Skeletal muscle tissue (tissue), 4 donors: ENCODE measurements around the gene SMIM13. TPM values are rescaled to one million over a fixed set of nuclear protein-coding genes. Genes with fewer than 3 reads are reported as not detected.

ENCODE experiments used
- H3K27ac ChIP-seq: one replicate; pipeline ENCODE4 v1.7.0; 2013; ENCODE audit warnings: mild to moderate bottlenecking, low read depth, low read length, inconsistent platforms
- H3K27me3 ChIP-seq, 3 donors: one replicate each; pipeline ENCODE4 v1.7.0; 2013; ENCODE audit warnings: low read length in 3 of 3; ENCODE audit not compliant: control insufficient read depth in 3 of 3, insufficient read depth in 3 of 3
- H3K36me3 ChIP-seq, 3 donors: one replicate each; pipeline ENCODE4 v1.7.0; 2013; ENCODE audit warnings: low read length in 3 of 3; ENCODE audit not compliant: control insufficient read depth in 3 of 3, insufficient read depth in 3 of 3
- H3K4me1 ChIP-seq, 3 donors: one replicate each; pipeline ENCODE4 v1.7.0; 2013; ENCODE audit warnings: low read length in 3 of 3, mild to moderate bottlenecking in 3 of 3; ENCODE audit not compliant: control insufficient read depth in 3 of 3, insufficient read depth in 3 of 3
- H3K4me3 ChIP-seq, 3 donors: one replicate each; pipeline ENCODE4 v1.7.0; 2013; ENCODE audit warnings: low read length in 3 of 3
- H3K9ac ChIP-seq, 3 donors: one replicate each; pipeline ENCODE4 v1.7.0; 2013; ENCODE audit warnings: low read length in 3 of 3, mild to moderate bottlenecking in 3 of 3, moderate library complexity in 2 of 3, low read depth in 1 of 3
- H3K9me3 ChIP-seq, 3 donors: one replicate each; pipeline ENCODE4 v1.7.0; 2013; ENCODE audit warnings: low read length in 3 of 3; ENCODE audit not compliant: control insufficient read depth in 3 of 3
- total RNA-seq: library from RNA; depleted of rRNA; stranded (reverse); fragments of >200 nt; gene quantifications from one replicate; pipeline ENCODE4 v1.2.3, GENCODE V29; 2014
- donor health status: Osteomylitis.

The SMIM13 gene
- total RNA-seq, 1 donor from 2014 or later = 7.8 TPM

GRCh38 chr6:11164717-11165646 is 71.3 kb downstream of the SMIM13 start:
- Histone ChIP-seq H3K4me3 (no peak overlapping the region), H3K4me1 (no peaks in the 10 kb centered on the region), H3K27ac (no peak overlapping the region), H3K27me3 (no peaks in the 10 kb centered on the region), H3K36me3 (no peaks in the 10 kb centered on the region), H3K9ac (no peak overlapping the region), H3K9me3 (no peaks in the 10 kb centered on the region)

GRCh38 chr6:11166948-11167347 is 73.3 kb downstream of the SMIM13 start:
- H3K36me3 ChIP-seq = no peaks in the 10 kb centered on the region
- no peaks in the 10 kb centered on the region for H3K4me1 ChIP-seq
- no peak overlapping the region for H3K27ac ChIP-seq
- H3K27me3 ChIP-seq = no peaks in the 10 kb centered on the region
- no peaks in the 10 kb centered on the region for H3K9me3 ChIP-seq
- H3K9ac ChIP-seq = no peak overlapping the region
- H3K4me3 ChIP-seq = no peak overlapping the region

- no peak overlapping the region for H3K4me3 ChIP-seq
Measured at GRCh38 chr6:11168091-11168635, 74.5 kb downstream of the SMIM13 start.

GRCh38 chr6:11171952-11172351 is 78.3 kb downstream of the SMIM13 start:
- Histone ChIP-seq H3K4me3 (no peak overlapping the region), H3K4me1 (peaks cover 0 to 5% (median 5%) of the 10 kb centered on the region in 3 donors), H3K9me3 (no peaks in the 10 kb centered on the region), H3K9ac (no peak overlapping the region), H3K27me3 (no peaks in the 10 kb centered on the region), H3K27ac (no peak overlapping the region), H3K36me3 (no peaks in the 10 kb centered on the region)

More at GRCh38 chr6:11168091-11168635, 74.5 kb downstream of the SMIM13 start:
- H3K27me3 ChIP-seq = no peaks in the 10 kb centered on the region
- no peak overlapping the region for H3K9ac ChIP-seq
- H3K36me3 ChIP-seq = no peaks in the 10 kb centered on the region
- H3K9me3 ChIP-seq = no peaks in the 10 kb centered on the region
- no peak overlapping the region for H3K27ac ChIP-seq
- H3K4me1 ChIP-seq = peaks cover 0 to 5% (median 5%) of the 10 kb centered on the region in 3 donors

- Histone ChIP-seq H3K27me3 (no peaks in the 10 kb centered on the region), H3K9ac (no peak overlapping the region), H3K36me3 (no peaks in the 10 kb centered on the region), H3K4me3 (peak overlapping the region in 1 of 3 donors; percentile 29), H3K27ac (no peak overlapping the region), H3K9me3 (no peaks in the 10 kb centered on the region), H3K4me1 (peaks cover 0 to 5% (median 5%) of the 10 kb centered on the region in 3 donors)
Measured at GRCh38 chr6:11172501-11173327, 79.1 kb downstream of the SMIM13 start.

- Histone ChIP-seq H3K4me3 (no peak overlapping the region), H3K4me1 (peaks cover 0 to 5% (median 5%) of the 10 kb centered on the region in 3 donors), H3K27me3 (no peaks in the 10 kb centered on the region)
Measured at GRCh38 chr6:11174242-11174611, 80.6 kb downstream of the SMIM13 start.

GRCh38 chr6:11177271-11177670 is 83.6 kb downstream of the SMIM13 start:
- Histone ChIP-seq H3K9ac (no peak overlapping the region), H3K4me1 (peaks cover 0 to 5% (median 5%) of the 10 kb centered on the region in 3 donors)

More at GRCh38 chr6:11174242-11174611, 80.6 kb downstream of the SMIM13 start:
- Histone ChIP-seq H3K9me3 (no peaks in the 10 kb centered on the region), H3K9ac (no peak overlapping the region), H3K27ac (no peak overlapping the region), H3K36me3 (no peaks in the 10 kb centered on the region)

GRCh38 chr6:11179088-11179418 is 85.4 kb downstream of the SMIM13 start:
- no peak overlapping the region for H3K4me3 ChIP-seq
- H3K27ac ChIP-seq = no peak overlapping the region
- no peak overlapping the region for H3K9ac ChIP-seq
- H3K27me3 ChIP-seq = no peaks in the 10 kb centered on the region
- peaks cover 0 to 4% (median 2%) of the 10 kb centered on the region in 3 donors for H3K36me3 ChIP-seq
- no peaks in the 10 kb centered on the region for H3K9me3 ChIP-seq
- H3K4me1 ChIP-seq = no peaks in the 10 kb centered on the region

More at GRCh38 chr6:11177271-11177670, 83.6 kb downstream of the SMIM13 start:
- Histone ChIP-seq H3K36me3 (no peaks in the 10 kb centered on the region), H3K27ac (no peak overlapping the region), H3K27me3 (no peaks in the 10 kb centered on the region), H3K4me3 (no peak overlapping the region), H3K9me3 (no peaks in the 10 kb centered on the region)

- Histone ChIP-seq H3K4me3 (no peak overlapping the region), H3K9ac (no peak overlapping the region), H3K27ac (no peak overlapping the region), H3K36me3 (peaks cover 0 to 8% (median 4%) of the 10 kb centered on the region in 3 donors), H3K4me1 (no peaks in the 10 kb centered on the region), H3K9me3 (no peaks in the 10 kb centered on the region), H3K27me3 (no peaks in the 10 kb centered on the region)
Measured at GRCh38 chr6:11179419-11180202, 86.0 kb downstream of the SMIM13 start.
